NCI-H2171 (cell line): ENCODE data around the gene SRRM5.
"Not testable (repeated sequence)": the region's sequence is repeated elsewhere in the genome, so short reads cannot be mapped to it uniquely, and the experiment has no call there.

Experiments used
- DNase-seq: peaks from one replicate; lab custom pipeline; 2025; lab: John Stamatoyannopoulos, UW

Gene SRRM5

DNA sequence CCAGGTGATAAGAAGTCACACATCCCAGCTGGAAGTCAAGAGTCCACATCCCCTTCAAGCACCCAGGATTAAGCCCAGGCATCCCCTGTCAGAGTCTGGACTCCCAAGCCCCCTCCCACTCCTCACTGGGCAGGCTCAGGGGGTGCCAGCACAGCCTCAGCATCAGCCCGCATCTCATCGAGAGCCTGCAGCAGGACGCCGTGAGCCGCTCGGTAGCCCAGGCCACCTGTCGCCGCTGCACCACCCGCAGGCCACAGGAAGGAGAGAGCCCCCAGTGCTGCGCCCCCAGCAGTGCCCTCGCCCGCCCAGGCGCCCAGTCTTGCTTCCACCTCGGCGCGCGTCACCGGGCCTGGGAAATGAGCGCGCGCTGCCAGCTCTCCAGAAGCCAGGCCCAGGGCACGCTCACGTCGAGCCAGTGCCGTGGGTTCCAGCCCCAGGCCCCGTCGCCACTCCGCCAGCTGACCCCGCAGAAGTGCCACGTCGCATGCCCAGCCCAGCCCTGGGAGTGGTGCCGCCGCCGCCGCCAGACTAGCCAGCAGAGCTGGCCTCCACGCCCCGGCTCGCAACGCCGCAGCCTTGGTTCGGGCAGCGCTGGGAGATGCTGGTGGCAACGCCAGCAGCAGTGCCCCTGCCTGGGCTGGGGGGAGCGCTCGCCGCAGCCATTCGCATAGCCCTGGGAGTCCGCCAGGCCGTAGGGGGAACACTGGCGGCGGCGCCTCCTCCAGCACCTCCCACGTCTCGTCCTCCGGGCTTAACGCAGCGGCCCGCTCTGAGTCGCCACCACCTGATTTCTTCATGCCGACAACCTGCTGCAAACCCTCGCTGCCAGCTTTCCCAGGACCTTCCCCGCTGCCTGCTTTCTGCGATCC is 19.8 kb upstream of the SRRM5 start:
- DNase-seq, result no peak

DNA sequence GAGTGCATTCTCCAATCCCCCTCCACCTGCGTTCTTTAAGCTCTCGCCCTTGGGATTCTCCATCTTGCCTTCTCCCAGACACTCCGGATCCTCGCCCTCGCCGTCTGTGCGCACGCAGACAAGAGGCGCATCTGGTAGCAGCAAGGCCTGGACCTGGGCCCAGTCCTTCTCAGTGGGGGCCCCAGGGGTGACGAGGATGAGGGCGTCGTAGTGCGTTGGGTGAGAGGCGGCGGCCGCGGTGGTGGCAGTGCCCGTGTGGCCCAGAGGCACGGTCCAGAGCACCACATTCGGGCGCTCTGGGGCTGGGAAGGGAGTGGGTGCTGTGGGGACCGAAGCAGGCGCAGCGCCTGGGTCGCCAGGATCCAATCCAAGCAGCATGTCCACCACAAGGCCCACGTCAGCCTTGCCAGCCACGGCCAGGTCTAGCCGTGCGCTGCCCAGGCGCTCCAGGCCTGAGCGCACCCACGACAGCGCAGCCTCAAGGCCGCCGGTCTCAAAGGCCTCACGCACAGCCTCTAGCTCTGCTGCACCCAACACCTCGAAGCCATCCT is 19.0 kb upstream of the SRRM5 start:
- DNase-seq, result no peak

DNA sequence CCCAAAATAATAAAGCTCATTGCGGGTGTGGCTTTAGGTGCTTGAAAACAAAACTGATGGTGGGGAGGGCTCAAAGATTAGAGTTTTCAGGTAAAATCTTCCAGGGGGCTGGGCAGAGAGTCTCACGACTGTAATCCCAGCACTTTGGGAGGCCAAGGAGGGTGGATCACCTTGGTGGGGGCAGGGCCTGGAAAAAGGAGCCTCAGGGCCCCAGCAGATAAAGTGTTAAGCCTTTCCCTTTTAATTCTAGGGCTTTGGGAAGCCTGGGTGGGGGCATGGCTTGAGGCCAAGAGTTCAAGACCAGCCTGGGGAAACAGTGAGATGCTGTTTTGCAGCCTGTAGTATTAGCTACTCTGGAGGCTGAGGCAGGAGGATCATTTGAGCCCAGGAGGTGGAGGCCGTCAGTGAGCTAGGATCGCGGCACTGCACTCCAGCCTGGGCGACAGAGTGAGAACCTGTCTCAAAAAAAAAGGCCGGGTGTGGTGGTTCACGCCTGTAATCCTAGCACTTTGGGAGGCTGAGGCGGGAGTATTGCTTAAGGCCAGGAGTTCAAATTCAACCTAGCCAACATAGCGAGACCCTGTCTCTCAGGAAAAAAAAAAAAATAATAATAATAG is 17.7 kb upstream of the SRRM5 start:
- DNase-seq, result no peak

DNA sequence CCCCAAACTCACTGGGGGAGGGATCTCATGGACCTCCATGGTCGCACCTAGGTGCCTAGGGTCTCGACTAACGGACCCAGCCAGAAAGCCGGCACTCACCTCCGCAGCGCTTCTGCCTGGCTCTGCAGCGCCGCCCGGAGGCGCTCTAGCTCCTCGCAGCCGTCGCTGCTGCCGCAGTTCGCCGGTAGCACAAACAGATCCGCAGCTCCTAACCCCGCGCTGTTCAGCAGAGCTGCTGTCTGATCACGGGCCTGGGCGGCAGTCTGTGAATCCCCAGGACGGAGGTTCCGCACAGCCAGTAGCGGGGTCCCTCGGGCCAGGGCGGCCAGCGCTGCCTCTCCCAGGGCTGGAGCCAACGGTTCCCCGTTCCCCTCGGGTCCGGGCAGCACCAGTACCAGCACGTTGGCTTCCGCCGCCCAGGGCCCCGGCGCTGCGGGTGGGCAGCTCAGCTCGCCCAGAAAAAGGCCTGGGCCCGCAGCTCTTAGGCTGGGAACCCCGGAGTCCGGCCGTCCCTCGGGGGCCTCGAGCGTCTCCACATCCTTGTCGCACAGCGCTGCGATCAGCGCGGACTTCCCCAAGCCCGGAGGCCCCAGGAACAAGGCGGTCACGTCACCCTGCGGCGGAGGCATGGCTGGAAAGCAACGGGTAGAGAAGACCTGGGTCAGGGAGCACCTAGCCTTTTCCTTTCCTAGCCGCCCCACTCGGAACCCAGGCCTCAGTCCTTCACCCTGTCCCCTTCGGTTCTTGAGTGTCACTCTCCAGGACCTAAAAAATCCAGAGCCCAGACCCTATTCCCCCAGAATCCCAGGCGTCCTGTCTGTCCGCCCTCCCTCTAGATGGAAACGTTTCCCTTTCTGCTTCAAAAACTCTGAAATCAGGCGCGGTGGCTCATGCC is 16.9 kb upstream of the SRRM5 start:
- DNase-seq, result peak; percentile 6

DNA sequence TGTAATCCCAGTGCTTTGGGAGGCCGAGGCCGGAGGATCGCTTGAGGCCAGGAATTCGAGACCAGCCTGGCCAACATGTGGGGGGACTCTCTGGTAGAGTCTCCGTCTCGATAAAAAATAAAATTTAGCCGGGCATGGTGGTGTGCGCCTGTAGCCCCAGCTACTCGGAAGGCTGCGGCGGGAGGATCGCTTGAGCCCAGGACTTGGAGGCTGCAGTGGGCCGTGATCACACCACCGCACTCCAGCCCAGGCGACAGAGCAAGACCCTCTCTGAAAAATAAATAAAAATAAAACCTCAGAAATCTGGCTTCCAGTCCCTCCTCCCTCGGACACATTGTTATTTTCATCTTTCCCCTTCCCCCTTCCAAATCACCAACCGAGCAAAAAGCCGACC is 16.3 kb upstream of the SRRM5 start:
- DNase-seq, result no peak

DNA sequence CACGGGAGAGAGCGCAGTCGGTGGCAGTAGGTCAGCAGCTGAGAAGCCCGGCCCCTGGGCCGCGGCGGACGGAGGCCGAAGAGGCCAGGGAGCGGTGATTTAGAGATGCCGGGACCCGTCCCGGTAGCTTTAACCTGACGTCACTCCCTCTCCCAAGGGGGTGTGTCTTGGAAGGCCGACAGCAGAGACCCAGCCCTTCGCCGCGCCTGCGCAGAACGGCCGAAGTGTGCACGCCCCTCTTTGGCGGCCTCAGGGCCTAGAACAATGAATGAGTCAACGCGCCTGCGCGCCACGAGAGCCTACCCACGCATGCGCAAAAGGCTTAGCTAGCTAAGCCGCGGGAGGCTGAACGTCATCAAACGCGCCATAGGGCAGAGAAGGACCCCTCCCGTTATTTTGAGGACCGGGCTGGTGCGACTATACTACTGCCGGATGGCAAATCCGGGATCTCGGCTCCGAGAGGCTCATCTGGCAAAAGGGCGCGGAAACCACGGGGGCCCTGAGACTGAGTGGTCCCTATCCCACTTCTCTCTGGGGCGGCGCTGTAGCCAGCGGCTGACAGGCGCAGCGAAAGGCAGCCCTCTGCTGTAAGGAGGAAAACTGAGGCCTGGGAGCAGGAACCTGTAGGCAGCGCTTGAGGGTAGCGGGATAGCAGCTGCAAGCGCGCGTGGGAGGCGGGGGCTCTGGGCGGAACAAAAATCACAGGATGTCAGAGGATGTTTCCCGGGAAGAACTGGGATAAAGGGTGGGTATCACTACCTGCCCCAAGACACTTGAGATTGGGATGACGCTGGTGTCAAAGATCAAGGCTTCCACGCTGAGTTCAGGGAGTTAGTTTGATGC is 15.7 kb upstream of the SRRM5 start, which contains the start of the genes IRGQ and ZNF576:
TSS of gene IRGQ (minus strand) at position 136 of the 843 bp plus-strand sequence. CDS start 796 bp downstream, outside the sequence.
TSS of gene ZNF576 (plus strand) at position 597 of the 843 bp plus-strand sequence. CDS start 514 bp downstream, outside the sequence.
- DNase-seq, result peak; percentile 98

DNA sequence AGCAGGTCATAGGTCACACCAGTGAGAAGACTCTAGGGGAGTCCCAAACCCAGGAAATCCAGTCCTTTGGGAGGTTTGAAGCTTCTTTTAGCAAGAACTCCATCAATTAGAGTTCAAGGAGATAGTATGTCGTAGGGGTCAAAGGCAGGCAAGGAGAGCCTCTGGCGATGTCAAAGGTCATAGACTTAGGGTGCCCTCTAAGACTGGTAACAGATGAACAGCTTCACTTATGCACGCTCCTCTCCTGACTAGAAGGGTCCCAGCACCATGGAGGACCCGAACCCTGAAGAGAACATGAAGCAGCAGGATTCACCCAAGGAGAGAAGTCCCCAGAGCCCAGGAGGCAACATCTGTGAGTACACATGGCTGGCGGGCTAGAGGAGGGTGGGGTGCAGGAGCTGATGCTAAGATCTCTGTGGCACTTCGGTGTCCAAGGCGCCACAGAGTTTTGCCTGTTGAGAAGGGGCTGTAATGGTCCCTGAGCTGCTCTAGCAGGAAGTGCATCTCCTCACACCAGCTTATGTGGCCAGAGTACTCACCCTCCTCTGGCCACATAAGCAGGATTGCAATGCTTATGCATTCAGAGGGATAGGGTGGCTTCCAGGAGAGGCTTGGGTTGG is 14.9 kb upstream of the SRRM5 start:
- peak; percentile 39 for DNase-seq

DNA sequence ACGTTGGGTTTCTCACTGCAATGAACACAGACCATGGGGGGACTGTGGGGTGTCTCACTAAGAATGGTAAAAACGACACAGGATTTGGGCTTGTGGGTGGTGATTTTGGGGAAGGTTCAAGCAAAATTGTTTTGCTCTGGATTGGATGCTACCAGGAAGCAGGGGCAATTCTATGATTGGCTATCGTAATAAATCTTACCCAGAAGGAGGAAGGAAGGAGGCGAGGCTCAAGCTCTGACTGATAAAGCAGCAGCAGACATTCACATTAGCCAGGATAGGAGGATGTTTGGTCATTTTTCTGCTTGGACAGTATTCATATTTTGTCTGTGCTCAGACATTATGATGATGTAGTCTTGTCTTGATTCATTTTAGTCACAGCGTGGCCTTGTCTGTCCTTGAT is 14.0 kb upstream of the SRRM5 start:
- DNase-seq, result no peak

DNA sequence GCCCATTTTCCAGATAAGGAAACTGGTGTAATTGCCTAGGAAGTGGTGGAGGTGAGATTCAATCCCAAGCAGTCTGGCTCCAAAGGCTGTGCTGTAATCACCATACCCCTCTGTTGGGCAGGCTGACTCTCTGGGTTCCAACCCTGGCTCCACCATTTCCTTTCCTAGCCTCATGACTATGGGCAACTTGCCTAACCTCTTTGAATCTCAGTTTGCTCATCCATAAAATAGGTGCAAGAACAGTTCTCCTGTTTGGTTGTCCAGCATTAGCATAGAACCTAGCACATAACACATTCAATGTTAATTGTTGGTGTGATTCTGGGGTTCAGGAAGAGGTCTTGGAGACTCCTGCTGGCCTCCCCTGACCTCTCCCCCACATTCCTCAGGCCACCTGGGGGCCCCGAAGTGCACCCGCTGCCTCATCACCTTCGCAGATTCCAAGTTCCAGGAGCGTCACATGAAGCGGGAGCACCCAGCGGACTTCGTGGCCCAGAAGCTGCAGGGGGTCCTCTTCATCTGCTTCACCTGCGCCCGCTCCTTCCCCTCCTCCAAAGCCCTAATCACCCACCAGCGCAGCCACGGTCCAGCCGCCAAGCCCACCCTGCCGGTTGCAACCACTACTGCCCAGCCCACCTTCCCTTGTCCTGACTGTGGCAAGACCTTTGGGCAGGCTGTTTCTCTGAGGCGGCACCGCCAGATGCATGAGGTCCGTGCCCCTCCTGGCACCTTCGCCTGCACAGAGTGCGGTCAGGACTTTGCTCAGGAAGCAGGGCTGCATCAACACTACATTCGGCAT is 13.2 kb upstream of the SRRM5 start:
- DNase-seq, result no peak

DNA sequence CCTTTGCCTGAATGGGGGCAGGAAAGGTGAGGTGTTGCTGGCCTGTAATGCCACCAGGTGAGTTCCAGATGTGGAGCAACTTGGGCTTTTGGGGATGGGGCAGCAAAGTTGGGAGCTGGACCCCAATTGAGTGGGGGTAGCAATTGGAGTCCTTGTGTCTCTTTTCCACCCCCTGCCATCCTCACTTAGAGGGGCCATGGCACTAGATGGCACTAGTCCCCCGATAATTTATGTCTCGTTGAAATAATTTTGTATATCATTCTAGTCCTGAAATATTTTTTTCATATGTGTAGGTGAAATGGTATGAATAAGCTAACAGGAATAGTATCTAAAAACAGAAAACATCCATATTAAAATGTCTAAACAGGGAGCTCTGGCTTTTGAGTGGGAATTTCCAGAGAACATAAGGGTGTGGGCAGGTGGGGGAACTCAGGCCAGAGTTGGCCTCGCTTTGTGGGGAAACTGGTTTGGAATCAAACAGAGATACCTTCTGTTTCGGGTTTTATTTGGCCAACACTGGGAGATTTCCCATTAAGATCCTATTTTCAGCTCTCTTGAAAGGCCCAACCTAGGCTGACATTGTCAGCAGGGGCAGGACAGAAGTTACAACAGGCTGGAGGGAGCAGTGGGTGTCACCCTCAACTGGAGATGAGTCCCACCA is 12.1 kb upstream of the SRRM5 start:
- no peak for DNase-seq

DNA sequence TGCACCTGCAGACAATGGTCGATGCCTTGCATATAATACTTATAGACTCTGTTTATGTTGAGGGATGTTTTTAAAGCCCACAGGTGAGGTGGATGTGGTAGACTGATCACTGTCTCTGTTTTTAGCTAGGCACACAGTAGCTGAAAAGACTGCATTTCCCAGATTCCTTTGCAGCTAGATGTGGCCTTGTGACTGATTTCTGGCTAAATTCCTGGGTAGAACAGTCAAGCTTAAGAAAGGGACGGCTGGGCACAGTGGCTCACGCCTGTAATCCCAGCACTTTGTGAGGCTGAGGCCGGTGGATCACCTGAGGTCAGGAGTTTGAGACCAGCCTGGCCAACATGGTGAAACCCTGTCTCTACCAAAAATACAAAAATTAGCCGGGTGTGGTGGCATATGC is 11.6 kb upstream of the SRRM5 start:
- not testable (repeated sequence) for DNase-seq

DNA sequence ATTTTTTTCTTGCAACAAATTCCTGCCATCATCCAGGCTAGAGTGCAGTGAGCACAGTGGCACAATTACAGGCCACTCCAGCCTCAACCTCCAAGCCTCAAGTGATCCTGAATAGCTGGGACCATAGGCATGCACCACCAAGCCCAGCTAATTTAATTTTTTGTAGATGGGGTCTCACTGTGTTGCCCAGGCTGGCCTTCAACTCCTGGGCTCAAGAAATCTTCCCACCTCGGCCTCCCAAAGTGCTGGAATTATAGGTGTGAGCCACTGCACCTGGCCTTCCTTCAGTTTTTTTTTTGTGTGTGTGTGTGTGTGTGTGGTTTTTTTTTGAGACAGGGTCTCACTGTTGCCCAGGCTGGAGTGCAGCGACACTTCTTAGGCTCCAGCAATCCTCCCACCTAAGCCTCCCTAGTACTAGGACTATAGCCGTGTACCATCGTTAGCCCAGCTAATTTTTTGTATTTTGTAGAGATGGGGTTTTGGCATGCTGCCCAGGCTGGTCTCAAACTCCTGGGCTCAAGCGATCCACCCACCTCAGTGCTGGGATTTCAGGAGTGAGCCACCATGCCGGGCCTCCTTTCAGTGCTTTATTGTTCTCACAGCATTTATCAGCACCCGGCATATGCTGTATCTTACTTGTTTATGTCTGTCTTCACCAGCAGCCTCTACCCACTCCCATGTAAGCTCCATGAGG is 5.9 kb upstream of the SRRM5 start:
- peak; percentile 19 for DNase-seq

DNA sequence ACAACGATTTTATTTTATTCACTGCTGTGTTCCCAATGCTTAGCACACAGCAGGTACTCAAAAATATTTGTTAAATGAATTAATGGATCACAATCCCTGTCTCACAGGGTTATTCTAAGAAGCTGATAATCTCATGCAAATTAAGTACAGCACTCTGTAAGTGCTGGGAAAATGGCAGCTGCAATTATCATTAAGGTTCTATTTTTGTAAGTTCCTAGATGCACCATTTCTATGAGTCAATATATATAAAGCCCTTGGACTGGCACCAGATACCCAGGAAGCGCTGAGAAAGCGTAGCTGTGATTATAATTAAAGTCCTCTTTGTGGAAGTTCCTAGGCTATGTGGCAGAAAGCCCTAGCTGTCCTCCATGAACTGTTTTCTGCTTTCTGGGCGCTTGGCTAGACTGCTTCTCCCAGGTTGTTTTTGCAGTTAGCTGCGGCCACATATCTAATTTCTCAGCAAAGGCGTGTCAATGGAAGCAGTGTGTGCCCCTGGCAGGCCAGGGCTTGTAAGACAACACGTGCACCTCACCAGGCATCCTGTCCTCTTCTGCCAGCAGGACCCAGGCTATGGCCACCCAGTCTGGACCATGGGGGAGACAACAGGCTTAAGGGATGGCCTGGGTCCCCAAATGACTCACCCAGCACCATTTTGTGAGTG is 5.2 kb upstream of the SRRM5 start:
- DNase-seq, result peak; percentile 4

DNA sequence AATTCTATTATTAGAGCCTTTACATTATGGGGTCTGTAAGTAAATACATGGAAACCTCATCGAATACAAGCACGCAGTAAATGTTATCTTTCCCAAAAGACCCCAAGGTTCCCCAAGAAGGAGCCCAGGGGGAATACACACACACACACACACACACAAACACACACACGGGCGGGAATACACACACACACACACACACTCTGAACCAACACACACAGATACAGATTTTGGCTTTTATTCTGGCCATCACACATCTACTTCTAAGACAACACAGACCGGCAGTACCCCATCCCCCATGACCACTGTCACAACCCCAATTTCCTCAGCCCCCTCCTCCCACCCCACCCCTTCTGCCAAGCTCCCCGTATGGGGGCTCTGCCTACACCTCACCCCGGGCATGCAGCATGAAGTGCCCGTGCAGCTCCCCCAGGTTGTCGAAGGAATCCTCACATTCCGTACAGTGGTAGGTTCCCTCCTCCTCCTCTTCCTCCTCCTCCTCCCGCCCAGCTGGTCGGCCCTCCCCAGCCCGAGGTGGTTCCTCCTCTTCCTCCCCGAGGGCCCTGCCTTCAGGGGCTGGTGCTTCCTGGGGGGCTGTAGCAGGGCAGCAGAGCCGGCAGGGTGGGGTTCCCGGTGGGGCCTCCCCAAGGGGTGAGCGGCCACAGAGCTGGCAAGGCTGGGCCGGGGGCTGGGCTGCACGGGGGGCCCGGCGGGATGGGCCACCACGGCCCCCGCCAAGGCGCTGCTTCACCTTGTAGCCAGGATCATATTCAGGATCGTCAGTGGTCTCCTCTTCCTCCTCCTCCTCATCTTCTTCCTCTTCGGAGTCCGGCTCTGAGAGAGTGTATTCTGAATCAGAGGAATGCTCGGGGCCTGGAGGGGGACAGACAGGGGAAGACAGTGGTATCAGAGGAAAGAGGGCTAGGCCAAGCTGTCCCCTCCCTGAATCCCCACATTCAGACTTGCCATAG is 4.4 kb upstream of the SRRM5 start:
- no peak for DNase-seq

DNA sequence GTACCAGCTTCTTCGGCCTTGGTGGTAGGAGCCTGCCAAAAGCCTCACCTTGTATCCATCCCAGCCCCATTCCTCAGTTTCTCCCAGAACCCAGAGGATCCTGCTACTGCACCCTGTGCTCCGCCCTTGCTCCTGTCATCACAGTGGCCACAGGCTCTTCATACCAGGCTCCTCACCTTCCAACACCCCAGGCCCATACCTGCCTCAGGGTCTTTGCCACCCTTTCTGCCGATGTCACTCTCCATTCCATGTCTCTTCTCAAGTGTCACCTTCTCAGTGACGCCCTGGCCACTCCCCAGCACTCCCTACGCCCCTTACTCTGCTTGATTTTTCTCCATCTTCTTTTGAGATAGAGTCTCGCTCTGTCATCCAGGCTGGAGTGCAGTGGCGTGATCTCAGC is 2.0 kb upstream of the SRRM5 start:
- no peak for DNase-seq

DNA sequence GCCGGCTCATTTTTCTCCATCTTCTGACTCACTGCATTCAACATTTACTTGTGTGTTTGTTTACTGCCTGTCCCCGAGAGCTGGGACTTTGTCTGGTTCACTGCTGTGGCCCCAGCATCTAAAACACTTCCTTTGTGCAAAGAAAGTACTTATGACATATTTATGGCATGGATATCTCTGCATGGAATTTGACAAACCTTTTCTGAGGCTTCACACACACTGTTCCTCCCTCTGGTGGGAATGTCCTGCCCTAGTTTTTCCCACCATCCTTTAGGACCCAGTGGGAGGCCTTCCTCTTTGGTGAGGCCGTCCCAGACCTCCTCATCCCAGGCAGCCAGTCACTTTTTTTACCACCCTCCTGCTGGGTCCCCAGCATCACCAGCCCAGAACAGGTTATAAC is 1.4 kb upstream of the SRRM5 start:
- DNase-seq, result no peak

DNA sequence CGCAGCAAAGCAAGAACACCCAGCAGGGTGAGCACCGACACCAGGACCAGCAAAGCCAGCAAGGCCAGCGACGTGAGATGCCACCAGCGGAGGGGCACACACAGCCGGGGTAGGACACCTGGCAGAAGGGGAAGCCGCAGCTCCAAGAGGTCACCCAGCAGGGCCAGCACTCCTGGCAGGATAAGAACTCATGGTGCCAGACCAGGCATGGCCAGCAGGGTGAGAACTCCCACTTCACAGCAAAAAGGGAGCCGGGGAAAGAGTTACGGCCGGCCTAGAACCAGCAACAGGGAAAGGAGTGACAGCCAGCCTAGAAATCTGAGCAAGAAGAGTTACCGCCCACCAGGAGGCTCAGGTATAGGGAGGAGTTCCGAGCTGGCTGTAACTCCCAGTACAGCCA is 486 bp downstream of the SRRM5 start:
- DNase-seq, result no peak
